COLO829 (cell line): ENCODE measurements around the gene DCN.
"Not testable (repeated sequence)": the region's sequence is repeated elsewhere in the genome, so short reads cannot be mapped to it uniquely, and the experiment has no call there.

Experiments used
- DNase-seq: peaks from one replicate; pipeline ENCODE4 v3.0.0; 2012; ENCODE audit warnings: low spot score

DCN gene

GRCh38 chr12:91182636-91183455, at the start of gene DCN:
Gene DCN, minus strand, starts transcription at chr12:91182817. Its CDS starts 4,265 bp downstream, at chr12:91178552.
- DNase-seq: no peak

GRCh38 chr12:91230841-91231240, 48.2 kb upstream of the DCN start:
- no peak for DNase-seq

- DNase-seq: no peak
Observed at GRCh38 chr12:91226951-91227350, 44.3 kb upstream of the DCN start.

GRCh38 chr12:91225316-91225715, 42.7 kb upstream of the DCN start:
- no peak for DNase-seq

GRCh38 chr12:91224401-91224800, 41.8 kb upstream of the DCN start:
- DNase-seq: no peak

GRCh38 chr12:91222746-91223145, 40.1 kb upstream of the DCN start:
- no peak for DNase-seq

GRCh38 chr12:91219919-91220318, 37.3 kb upstream of the DCN start:
- DNase-seq: no peak

GRCh38 chr12:91219511-91219910, 36.9 kb upstream of the DCN start:
- no peak for DNase-seq

- no peak for DNase-seq
Observed at GRCh38 chr12:91216871-91217270, 34.3 kb upstream of the DCN start.

- DNase-seq: no peak
Observed at GRCh38 chr12:91215940-91216454, 33.4 kb upstream of the DCN start.

GRCh38 chr12:91211866-91212265, 29.2 kb upstream of the DCN start:
- DNase-seq: no peak

GRCh38 chr12:91210618-91211017, 28.0 kb upstream of the DCN start:
- no peak for DNase-seq

GRCh38 chr12:91210144-91210543, 27.5 kb upstream of the DCN start:
- DNase-seq: no peak

- DNase-seq: not testable (repeated sequence)
Observed at GRCh38 chr12:91207301-91207700, 24.7 kb upstream of the DCN start.

- no peak for DNase-seq
Observed at GRCh38 chr12:91205811-91206210, 23.2 kb upstream of the DCN start.

GRCh38 chr12:91204421-91204820, 21.8 kb upstream of the DCN start:
- DNase-seq: no peak

- DNase-seq: no peak
Observed at GRCh38 chr12:91203610-91204009, 21.0 kb upstream of the DCN start.

- no peak for DNase-seq
Observed at GRCh38 chr12:91202390-91202789, 19.8 kb upstream of the DCN start.

- DNase-seq: no peak
Observed at GRCh38 chr12:91196436-91196835, 13.8 kb upstream of the DCN start.

- no peak for DNase-seq
Observed at GRCh38 chr12:91194500-91194899, 11.9 kb upstream of the DCN start.

GRCh38 chr12:91191513-91192111, 9.0 kb upstream of the DCN start:
- no peak for DNase-seq

GRCh38 chr12:91189516-91189915, 6.9 kb upstream of the DCN start:
- DNase-seq: peak; percentile 35

GRCh38 chr12:91188778-91189177, 6.2 kb upstream of the DCN start:
- DNase-seq: no peak

GRCh38 chr12:91186156-91186555, 3.5 kb upstream of the DCN start:
- no peak for DNase-seq
